NT2/D1 (cell line): ENCODE results near the gene ZCCHC12.

Experiments
- SUZ12 ChIP-seq: IDR thresholded peaks from 2 replicates; pipeline ENCODE4 v1.6.1; 2011; ENCODE audit not compliant: insufficient read length, insufficient read depth; ENCODE audit errors: extremely low read depth
- YY1 ChIP-seq: IDR thresholded peaks from 2 replicates; pipeline ENCODE4 v1.6.1; 2011; ENCODE audit not compliant: insufficient read length, insufficient read depth

DNA sequence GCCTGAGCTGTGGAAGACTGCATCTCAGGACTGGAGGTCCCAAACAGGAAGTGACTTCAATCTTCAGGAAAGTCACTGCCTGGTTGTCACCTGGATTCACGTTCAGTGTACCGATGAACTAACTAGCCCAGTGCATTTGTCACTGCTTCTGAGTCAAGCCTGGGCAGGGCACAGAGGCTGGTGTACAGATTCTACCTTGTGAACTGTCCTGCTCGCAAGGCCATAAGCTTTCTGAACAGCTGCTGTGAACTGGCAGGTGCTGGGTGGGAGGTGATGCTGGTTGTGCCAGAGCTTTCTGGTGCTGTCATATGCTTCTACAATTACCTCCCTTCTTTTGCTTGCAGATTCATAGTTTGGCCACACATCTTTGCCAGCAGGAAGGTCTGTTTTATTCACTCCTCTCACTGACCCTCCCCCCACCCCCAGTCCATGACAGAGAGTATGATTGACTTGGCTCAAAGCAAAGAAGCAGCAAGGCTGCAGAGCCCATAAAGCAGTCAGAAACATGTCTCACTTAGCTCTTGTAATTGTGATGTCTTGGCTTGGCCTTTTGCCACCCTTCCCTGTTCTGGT lies 40.5 kb downstream of the ZCCHC12 start:
- no peak for TF ChIP-seq YY1
- no peak for TF ChIP-seq SUZ12
